ENCODE results near the gene PHTF1.

PHTF1 gene

GRCh38 chr1:113662101-113662500 lies 97.2 kb downstream of the PHTF1 start:
- DNase-seq, result no peak

- peak; percentile 37 for DNase-seq
Observed at GRCh38 chr1:113660088-113660487, 99.2 kb downstream of the PHTF1 start.

- DNase-seq, result no peak
Observed at GRCh38 chr1:113659556-113659955, 99.7 kb downstream of the PHTF1 start.

GRCh38 chr1:113659035-113659434 lies 100.3 kb downstream of the PHTF1 start:
- no peak for DNase-seq

- no peak for DNase-seq
Observed at GRCh38 chr1:113657556-113658063, 101.7 kb downstream of the PHTF1 start.

- no peak for DNase-seq
Observed at GRCh38 chr1:113657126-113657525, 102.2 kb downstream of the PHTF1 start.

GRCh38 chr1:113654883-113655282 lies 104.4 kb downstream of the PHTF1 start:
- DNase-seq, result peak; percentile 14

- DNase-seq, result no peak
Observed at GRCh38 chr1:113653741-113654140, 105.5 kb downstream of the PHTF1 start.

- DNase-seq, result no peak
Observed at GRCh38 chr1:113652771-113653170, 106.5 kb downstream of the PHTF1 start.

- DNase-seq, result no peak
Observed at GRCh38 chr1:113648478-113648877, 110.8 kb downstream of the PHTF1 start.

GRCh38 chr1:113647164-113647563 lies 112.1 kb downstream of the PHTF1 start:
- no peak for DNase-seq

Data from midbrain (tissue), 1 donor.